GM19193 (cell line): ENCODE results near the gene ATP1B1.

Experiments used
- POLR2A ChIP-seq: IDR thresholded peaks from 4 replicates; pipeline ENCODE4 v1.6.1; 2011; ENCODE audit not compliant: insufficient read depth, insufficient read length; ENCODE audit errors: extremely low read depth

Gene ATP1B1

DNA sequence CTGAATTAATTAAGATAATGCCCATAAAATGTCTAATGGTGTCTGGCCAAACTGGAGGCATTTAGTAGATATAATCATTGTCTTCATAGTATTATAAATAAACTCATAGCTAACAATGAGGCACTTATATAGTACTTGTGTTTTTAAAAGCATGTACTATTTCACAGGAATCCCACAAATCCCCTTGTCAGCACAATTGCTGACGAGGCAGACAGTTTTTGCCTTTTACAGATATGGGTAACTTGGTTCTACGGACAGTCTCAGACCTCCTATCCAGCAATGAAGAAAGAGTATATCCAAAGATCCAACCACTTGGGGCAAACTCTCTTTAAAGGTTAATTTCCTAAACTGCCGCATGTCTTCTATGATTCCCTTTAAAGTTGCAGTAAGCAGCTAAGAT is 73.7 kb downstream of the ATP1B1 start:
- no peak for TF ChIP-seq POLR2A
